Stimulated activated CD8-positive, alpha-beta memory T cell treated with anti-CD3 and anti-CD28 coated beads, Interleukin-15, amount 100 ng/mL, for 4 hours (primary cell): ENCODE data around the gene MSANTD2.

Experiments used
- DNase-seq, 2 donors: peaks; one replicate each; pipeline ENCODE4 v3.0.0-alpha.2; 2020; ENCODE audit warnings: low read depth in 2 of 2

MSANTD2 gene

GRCh38 chr11:124737638-124738305, 62.4 kb downstream of the MSANTD2 start:
- DNase-seq: no peak

GRCh38 chr11:124736736-124737135, 63.5 kb downstream of the MSANTD2 start:
- no peak for DNase-seq

GRCh38 chr11:124732230-124732629, 68.0 kb downstream of the MSANTD2 start:
- no peak for DNase-seq

GRCh38 chr11:124729571-124729970, 70.6 kb downstream of the MSANTD2 start:
- no peak for DNase-seq

- no peak for DNase-seq
Measured at GRCh38 chr11:124728134-124728533, 72.1 kb downstream of the MSANTD2 start.

GRCh38 chr11:124727474-124727873, 72.7 kb downstream of the MSANTD2 start:
- no peak for DNase-seq

- no peak for DNase-seq
Measured at GRCh38 chr11:124725719-124726105, 74.5 kb downstream of the MSANTD2 start.

GRCh38 chr11:124724979-124725718, 75.1 kb downstream of the MSANTD2 start:
- no peak for DNase-seq

- DNase-seq: no peak
Measured at GRCh38 chr11:124722176-124722575, 78.0 kb downstream of the MSANTD2 start.

- DNase-seq: no peak
Measured at GRCh38 chr11:124719534-124719933, 80.7 kb downstream of the MSANTD2 start.

GRCh38 chr11:124718801-124719200, 81.4 kb downstream of the MSANTD2 start:
- no peak for DNase-seq

- no peak for DNase-seq
Measured at GRCh38 chr11:124717786-124718651, 82.2 kb downstream of the MSANTD2 start.

GRCh38 chr11:124717421-124717785, 82.8 kb downstream of the MSANTD2 start:
- no peak for DNase-seq

- DNase-seq: no peak
Measured at GRCh38 chr11:124716591-124716990, 83.6 kb downstream of the MSANTD2 start.
